Measurements from ENCODE around the gene UBE3B.
A peak's percentile ranks its signal among the peaks of the same experiment; 100 is the strongest.
"Not testable (repeated sequence)": the region's sequence is repeated elsewhere in the genome, so short reads cannot be mapped to it uniquely, and the experiment has no call there.

The UBE3B gene

GRCh38 chr12:109477185-109477962 is at the start of gene UBE3B, which contains the start of gene KCTD10:
Gene UBE3B, plus strand, starts transcription at chr12:109477634. Its CDS starts 5,918 bp downstream, at chr12:109483552.
Gene KCTD10, minus strand, starts transcription at chr12:109477300. Its CDS starts 38 bp downstream, at chr12:109477262.
- peak; percentile 82 to 86 for DNase-seq

- DNase-seq = peak; percentile 73 to 74
Observed at GRCh38 chr12:109428037-109428629, 49.3 kb upstream of the UBE3B start.

- not testable (repeated sequence) for DNase-seq
Observed at GRCh38 chr12:109428804-109429203, 48.6 kb upstream of the UBE3B start.

- DNase-seq = no peak
Observed at GRCh38 chr12:109430244-109430643, 47.2 kb upstream of the UBE3B start.

GRCh38 chr12:109432431-109432830 is 45.0 kb upstream of the UBE3B start:
- DNase-seq = no peak

- DNase-seq = peak; percentile 72 to 76
Observed at GRCh38 chr12:109432842-109433304, 44.6 kb upstream of the UBE3B start.

GRCh38 chr12:109433618-109434017 is 43.8 kb upstream of the UBE3B start:
- no peak for DNase-seq

- DNase-seq = no peak
Observed at GRCh38 chr12:109434582-109434981, 42.9 kb upstream of the UBE3B start.

- DNase-seq = no peak
Observed at GRCh38 chr12:109435428-109436187, 41.8 kb upstream of the UBE3B start.

- no peak for DNase-seq
Observed at GRCh38 chr12:109436188-109436560, 41.3 kb upstream of the UBE3B start.

GRCh38 chr12:109439181-109439580 is 38.3 kb upstream of the UBE3B start:
- no peak for DNase-seq

GRCh38 chr12:109439951-109440350 is 37.5 kb upstream of the UBE3B start:
- not testable (repeated sequence) for DNase-seq

- no peak for DNase-seq
Observed at GRCh38 chr12:109440851-109441490, 36.5 kb upstream of the UBE3B start.

GRCh38 chr12:109443794-109444193 is 33.6 kb upstream of the UBE3B start:
- DNase-seq = no peak

GRCh38 chr12:109444259-109444658 is 33.2 kb upstream of the UBE3B start:
- no peak for DNase-seq

GRCh38 chr12:109445191-109445609 is 32.2 kb upstream of the UBE3B start:
- DNase-seq = no peak

GRCh38 chr12:109446869-109447268 is 30.6 kb upstream of the UBE3B start:
- peak in 1 of 2 donors; percentile 8 for DNase-seq

- DNase-seq = no peak
Observed at GRCh38 chr12:109447482-109447881, 30.0 kb upstream of the UBE3B start.

GRCh38 chr12:109448272-109448671 is 29.2 kb upstream of the UBE3B start:
- DNase-seq = no peak

- no peak for DNase-seq
Observed at GRCh38 chr12:109448707-109449390, 28.6 kb upstream of the UBE3B start.

GRCh38 chr12:109449845-109450532 is 27.4 kb upstream of the UBE3B start:
- no peak for DNase-seq

- no peak for DNase-seq
Observed at GRCh38 chr12:109450980-109451379, 26.5 kb upstream of the UBE3B start.

Data from CD4-positive, alpha-beta T cell treated with Interleukin-1 beta for 1 hour (primary cell).